Forelimb muscle (tissue), 1 donor: ENCODE data around the gene TXNDC5. TPM values are rescaled to one million over a fixed set of nuclear protein-coding genes. Genes with fewer than 3 reads are reported as not detected.
"Not testable (repeated sequence)": the region's sequence is repeated elsewhere in the genome, so short reads cannot be mapped to it uniquely, and the experiment has no call there.

ENCODE experiments used
- DNase-seq: peaks from one replicate; pipeline ENCODE4 v3.0.0-alpha.2; 2013; ENCODE audit warnings: low read depth
- polyA plus RNA-seq: library from polyadenylated mRNA; unstranded; fragments of 120-200 nt; gene quantifications from one replicate; pipeline ENCODE4 v1.2.1, GENCODE V29; 2013; ENCODE audit not compliant: insufficient read length

The TXNDC5 gene
- polyA plus RNA-seq, 1 donor, result 90.0 TPM

DNA sequence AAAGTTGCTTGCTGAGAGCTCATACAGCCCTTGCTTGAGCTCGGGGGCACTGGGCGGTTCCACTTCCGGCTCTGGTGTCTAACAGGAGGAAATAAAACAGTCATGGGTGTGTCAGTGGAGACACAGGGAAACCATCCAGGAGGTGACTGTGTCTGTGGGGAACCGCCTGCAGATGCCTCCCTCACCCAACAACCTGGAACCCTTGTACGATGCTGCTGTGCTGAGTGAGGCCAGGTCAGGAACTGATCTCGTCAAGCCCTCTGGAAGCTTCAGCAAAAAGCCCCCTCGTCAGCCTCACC is 15.5 kb downstream of the TXNDC5 start:
- no peak for DNase-seq

DNA sequence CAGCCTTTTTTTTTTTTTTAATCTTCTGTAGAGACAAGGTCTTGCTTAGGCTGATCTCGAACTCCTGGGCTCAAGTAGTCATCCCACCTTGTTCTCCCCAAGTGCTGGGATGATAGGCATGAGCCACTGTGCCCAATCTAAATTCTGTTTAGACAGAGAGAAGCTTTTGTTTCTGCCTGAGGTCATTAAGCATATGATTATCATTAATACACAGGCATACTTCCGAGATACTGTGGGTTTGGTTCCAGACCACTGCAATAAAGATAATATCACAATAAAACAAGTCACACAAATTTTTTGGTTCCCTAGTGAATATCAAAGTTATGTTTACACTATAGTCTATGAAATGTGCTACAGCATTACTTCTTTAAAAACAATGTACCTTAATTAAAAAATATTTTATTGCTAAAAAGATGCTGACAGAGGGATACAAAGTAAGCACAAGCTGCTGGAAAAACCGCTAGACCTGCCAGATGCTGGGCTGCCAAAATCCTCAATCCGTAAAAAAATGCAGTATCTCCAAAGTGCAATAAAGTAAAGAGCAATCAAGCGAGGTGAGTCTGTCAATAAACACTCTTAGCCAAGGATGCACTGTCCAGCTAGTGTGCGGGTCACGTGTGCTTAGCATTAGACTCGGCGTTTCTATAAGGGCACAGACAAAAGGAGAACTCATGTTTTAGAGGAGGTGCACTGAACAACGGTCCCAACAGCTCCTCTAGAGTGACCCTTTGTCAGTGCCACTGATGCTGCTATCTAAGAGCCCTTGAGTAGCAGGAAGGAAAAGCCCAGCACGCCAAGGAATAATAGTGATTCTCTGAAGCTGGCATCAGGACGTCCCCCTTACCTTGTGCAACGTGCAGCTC is 16.1 kb downstream of the TXNDC5 start:
- no peak for DNase-seq

DNA sequence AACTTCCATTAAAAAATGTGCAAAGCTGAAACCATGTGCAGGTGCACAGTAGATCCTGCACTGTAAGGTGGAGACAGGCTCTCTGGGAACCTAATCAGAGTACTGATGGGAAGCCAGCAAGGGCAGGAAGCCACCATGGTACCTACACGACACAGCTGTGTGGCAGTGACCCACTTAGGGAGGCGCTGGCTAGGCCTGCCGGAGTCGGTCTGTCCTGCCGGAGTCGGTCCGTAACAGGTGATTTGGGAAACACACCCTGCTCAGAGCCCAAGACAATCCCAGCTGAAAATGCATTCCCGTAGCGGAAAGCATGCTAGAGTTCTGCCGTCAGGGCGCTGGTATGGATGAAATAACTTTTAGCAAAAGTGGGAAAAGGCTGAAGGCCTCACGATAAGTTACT is 17.2 kb downstream of the TXNDC5 start:
- no peak for DNase-seq

DNA sequence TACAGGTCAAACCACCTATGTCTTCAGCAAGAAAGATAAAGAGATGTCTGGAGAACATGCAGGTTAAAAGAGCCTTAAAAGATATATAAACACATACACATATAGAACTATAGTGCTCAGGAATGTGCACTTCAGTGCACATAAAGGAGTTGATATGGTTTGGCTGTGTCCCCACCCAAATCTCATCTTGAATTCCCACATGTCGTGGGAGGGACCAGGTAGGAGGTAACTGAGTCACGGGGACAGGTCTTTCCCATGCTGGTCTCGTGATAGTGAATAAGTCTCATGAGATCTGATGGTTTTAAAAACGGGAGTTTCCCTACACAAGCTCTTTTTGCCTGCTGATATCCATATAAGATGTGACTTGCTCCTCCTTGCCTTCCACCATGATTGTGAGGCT is 18.2 kb downstream of the TXNDC5 start:
- DNase-seq, result not testable (repeated sequence)

DNA sequence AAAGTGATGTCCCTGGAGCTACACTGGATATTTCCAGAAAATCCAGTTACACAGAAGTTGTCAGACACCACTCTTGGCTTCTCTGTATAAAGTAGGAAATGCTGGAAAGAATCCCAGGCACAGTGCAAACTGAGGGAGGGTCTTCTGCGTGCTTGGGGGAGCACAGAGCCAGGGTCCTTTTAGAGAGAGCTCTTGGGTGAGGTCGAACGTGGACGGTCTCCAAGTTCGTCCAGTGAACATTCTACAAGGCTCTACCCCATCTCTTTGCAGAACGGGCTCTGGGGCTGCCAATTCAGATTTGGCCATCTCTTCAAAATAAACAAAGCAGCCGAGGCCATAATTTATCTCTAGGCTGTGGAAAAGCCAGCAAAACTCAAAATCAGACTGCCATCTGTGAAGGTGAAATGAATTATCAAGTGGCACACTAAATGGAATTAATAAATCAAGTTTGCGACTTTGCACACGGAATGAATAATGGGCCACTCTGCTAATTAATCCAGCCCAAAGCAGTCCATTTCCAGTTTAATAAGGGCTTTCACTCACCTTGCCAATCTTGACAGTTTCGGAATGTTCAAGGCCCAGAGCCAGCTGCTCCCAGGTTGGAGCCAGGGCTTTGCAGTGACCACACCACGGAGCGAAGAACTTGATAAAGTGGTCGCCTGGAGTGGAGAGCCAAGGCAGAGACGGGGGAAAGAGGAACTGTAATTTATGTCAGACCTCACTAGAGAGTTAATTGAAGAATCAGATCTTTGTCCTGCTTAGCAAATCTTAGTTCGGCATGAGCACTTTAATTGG is 19.3 kb downstream of the TXNDC5 start:
- DNase-seq, result no peak

DNA sequence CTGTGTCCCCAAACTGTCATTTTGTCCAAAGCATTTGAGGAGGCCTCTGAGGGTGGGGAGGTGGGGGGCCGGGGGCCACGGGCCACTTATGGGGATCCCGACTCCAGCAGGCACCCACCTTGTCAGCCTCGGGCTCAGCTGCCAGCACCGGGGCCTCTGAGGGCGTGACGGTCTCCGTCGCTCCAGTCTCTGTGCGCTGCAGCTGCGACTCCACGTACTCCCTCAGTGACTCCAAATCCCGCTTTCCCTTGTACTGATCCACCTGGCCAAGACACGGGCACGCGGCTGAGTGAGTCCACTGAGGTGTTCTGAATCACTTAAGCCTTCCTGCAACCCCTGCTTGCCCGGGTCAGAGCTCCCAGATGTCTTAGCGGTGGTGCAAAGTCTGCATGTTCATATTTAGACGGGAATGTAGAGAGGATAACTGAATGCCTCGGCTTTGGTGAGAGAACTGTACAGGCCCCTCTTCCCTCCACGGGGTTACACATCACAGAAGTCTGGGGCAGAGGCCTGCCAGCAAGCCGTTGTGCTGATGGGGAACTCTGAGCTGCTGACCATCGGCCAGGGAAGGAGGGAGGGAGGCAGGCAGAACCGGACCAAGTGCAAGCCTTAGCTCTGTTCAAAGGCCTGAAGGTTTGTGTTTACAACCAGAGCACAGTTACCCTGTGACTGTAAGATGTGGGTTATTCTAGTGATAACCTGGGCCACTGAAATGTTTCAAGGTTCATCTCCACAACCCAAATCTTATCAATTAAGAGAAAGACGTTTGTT is 21.8 kb downstream of the TXNDC5 start:
- DNase-seq, result no peak

DNA sequence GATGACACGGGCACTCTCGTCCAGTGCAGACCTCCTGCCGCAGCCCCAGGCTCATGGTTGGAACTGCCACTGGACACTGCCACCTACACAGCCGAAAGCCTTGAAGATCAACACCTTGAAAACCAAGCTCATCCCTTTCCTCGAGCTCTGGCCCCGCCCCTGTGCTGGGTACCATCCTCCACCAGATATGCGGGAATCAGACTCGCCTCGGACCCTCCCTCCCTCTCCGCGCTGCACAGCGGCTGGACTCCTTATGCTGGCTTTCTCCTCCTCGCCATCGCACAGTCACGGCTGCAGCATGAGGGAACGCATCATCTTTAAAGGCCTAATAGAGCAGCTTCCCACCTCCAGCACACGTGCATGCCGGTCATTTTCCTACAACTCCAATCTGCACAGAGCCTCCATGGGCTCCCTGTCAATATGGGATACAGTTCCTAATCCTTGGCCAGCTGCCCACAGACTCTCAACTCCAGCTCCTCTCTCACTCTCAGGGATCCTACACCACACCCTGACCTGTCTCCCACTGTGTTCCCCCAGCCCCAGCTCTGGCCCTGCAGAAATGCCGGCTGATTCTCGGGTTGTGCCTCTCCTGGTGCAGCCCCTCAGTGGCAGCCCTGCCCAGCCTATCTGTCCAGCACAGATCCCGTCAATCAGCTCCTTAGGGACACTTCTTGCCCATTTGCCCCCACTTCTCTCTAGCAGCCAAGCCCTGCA is 23.2 kb downstream of the TXNDC5 start:
- no peak for DNase-seq

DNA sequence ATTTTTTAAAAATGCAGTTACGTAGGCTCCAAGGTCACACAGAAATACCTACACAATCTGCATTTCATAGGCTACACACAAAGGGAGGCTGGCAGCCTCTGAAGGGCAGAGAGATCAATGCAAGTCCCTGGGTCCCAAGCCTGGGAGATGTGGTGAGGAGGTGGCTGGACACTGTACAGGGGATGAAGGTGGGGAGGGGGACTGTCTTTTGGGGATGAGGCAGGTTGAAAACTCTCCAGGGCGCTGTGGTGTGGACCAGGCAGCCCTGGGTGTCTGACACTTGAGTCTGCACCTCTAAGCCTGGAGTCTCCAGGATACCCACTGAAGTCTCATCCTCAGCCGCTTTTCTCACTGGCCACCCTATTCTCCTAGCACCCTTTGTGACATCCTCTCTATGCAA is 24.5 kb downstream of the TXNDC5 start:
- no peak for DNase-seq

DNA sequence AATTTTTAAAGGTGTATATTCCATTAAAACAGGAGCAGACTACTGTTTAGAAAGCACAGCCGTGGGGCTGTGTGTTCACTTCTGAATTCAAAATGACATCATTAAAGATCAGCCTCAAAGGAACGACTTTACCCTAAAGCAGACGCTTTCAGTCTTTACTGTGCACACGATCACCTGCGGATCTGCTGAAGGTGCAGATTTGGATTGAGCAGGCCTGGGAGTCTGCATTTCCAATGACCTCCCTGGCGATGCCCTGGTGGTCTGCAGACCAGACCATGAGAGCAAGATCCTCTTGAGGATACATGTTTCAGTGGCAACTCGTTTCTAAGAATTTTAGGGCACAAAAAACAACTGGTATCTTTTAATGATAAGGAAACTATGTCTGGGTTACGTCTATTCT is 27.2 kb downstream of the TXNDC5 start:
- no peak for DNase-seq

DNA sequence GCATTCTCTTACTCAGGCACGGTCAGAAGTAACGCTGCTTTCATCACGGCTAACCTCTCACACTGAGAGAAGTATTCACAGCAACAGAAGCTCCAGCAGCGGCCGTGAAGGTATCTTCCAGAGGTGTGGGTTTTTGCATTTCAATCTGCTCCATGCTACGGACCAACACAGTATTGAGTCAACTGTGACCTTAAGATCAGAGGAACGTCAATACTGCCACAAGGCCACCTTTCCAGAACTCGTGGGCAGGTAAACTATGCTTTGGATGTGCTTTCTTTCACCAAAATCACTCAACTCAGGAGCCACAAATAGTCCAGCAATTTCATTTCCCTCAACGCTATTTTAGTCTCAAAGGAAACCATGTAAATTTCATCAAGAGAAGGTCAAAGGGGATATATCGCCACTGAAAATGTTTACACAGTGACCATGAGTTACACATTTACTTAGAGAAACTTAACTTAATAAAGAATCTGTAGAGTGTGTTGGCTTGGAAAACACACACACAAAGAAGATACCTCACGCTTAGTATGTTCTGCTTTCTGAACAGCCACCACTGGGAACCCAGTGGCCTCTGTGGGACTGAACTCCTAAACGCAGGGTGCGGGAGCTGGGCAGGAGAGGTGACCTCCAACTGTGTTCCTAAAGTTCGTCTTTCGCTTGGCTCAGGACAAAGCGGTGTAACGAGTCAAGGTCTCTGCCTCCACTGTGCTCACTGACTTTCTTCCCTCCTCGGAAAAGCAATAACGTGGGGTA is 27.9 kb downstream of the TXNDC5 start:
- DNase-seq, result no peak

DNA sequence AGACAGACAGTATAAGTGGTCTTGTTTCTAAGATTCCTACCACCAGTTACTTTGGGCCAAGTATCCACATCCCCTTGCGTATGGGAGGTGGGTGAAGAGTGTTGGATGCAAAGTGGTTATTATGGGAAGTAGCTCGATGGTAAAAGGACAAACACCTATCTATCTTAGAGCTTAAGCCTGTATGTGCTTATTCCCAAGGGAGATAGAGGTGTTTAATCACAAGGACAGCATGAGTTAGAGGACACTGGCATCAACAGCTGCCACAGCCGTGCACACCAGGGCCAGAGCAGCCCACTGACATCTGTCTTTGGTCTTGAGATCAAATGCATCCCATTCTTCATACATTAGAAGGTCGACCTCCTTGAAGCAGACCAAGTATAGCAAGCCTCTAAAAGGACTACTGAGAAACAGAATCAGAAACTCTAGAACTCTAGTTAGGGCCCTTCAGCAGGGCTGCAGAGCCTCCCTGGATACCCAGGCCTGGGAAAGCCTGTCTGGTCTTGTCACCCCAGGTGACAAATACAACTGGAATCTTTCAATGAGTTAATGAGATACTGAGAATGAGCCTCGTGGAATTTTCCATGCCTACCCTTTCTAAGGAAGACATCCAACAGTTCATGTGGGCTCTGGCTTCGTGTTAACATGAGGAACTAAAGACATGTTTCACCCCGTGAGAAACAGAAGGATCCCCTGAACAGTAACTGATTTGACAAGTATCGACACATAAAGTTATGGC is 28.7 kb downstream of the TXNDC5 start:
- DNase-seq, result no peak

DNA sequence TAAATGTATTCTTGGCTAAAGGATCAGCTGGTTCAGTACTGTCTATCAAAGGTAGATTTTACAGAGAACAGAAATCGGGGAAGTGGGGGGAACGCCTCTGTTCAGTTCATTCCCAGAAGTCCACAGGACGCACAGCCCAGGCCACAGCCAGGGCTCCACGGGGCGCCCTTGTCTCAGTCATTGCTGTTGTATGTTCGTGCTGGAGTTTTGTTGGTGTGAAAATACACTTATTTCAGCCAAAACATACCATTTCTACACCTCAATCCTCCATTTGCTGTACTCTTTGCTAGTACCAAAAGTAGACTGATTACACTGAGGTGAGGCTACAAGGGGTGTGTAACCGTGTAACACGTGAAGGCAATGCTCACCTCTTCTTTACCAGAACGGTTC is 29.9 kb downstream of the TXNDC5 start:
- DNase-seq, result no peak

DNA sequence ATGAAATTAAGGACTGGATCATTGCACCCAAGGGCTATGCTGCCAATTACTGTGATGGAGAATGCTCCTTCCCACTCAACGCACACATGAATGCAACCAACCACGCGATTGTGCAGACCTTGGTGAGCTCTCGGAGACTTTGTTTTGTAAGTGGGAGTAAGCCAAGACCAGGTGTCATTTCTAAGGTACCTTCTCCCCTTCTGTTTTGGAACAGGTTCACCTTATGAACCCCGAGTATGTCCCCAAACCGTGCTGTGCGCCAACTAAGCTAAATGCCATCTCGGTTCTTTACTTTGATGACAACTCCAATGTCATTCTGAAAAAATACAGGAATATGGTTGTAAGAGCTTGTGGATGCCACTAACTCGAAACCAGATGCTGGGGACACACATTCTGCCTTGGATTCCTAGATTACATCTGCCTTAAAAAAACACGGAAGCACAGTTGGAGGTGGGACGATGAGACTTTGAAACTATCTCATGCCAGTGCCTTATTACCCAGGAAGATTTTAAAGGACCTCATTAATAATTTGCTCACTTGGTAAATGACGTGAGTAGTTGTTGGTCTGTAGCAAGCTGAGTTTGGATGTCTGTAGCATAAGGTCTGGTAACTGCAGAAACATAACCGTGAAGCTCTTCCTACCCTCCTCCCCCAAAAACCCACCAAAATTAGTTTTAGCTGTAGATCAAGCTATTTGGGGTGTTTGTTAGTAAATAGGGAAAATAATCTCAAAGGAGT is 30.4 kb downstream of the TXNDC5 start:
- DNase-seq, result no peak

DNA sequence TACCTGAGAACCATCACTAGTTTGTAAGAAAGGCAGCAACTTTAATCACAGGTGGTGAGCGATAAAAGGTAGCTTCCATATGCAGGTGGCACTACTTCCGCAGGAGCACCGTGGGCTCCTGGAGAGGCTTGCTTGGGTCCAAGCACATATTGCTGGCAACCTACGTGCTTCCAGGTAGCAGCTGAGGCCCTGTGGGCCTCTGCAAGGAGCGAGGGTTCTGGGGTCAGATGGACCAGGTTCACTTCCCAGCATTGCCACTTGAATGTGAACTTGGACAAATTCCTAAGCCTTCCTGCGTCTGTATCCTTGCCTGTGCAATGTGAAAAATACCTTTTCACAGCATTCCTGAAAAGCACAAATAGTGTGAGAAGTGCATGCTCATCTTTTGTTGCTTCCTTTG is 31.0 kb downstream of the TXNDC5 start:
- no peak for DNase-seq

DNA sequence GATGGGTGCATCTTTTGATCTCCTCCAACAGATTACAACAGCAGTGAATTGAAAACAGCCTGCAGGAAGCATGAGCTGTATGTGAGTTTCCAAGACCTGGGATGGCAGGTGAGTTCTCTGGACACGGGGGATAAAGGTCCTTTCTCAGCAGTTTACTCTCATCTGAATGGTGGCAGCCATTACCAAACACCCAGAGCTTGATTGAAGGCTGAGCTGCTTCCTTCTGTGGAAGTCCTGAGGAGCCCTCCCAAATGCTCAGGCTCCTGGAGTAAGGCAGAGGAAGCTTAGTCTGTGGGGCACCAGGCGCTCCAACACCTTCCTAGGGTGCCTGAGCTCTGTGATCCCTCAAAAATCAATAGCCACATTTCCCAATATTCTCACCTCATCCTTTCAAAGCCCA is 31.5 kb downstream of the TXNDC5 start:
- no peak for DNase-seq

DNA sequence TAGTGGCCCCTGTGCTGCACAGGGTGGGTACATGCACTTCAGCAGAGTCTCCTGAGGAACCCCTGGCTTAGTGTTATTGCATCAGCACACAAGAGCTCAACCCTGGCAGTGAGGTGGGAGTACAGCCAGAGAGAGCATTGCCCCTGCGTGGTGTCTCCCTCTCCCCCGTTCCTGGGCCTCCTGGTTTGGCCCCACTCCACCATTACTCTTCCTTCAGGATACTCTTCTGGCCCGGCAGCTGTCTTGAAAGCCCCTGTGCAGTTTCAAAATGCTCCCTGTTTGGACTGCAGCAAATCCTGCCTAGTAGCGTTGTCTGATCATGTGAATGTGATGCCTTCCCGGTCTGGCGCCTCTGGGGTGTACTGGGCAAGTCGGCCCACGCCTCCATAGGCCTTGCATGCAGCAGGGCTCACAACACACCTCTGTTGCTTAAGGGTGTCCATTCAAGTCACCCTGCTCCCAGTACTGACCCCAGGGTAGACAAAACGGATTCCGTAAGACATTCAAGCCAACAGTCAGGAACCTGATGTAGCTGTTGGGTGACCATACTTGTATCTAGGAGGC is 32.1 kb downstream of the TXNDC5 start:
- no peak for DNase-seq

DNA sequence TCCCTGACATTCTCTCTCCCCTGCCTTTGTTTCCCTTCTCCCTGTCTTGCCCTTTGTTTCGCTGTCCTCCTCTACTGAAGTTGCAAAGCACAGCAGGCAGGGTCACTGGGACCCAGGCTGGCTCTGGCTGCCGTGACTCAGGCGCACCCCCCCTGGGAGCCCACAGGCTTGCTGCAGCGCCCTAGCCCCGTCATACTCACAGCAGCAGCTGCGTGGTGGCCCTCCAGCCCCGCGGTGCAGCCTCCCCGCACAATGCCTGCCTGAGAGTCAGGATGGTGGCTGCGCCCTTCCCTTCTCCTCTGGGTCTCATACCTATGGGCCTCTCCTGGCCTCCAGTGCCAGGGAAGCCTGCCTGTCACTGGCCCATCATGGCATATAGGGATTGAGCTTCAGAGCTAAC is 41.7 kb downstream of the TXNDC5 start:
- DNase-seq, result no peak

DNA sequence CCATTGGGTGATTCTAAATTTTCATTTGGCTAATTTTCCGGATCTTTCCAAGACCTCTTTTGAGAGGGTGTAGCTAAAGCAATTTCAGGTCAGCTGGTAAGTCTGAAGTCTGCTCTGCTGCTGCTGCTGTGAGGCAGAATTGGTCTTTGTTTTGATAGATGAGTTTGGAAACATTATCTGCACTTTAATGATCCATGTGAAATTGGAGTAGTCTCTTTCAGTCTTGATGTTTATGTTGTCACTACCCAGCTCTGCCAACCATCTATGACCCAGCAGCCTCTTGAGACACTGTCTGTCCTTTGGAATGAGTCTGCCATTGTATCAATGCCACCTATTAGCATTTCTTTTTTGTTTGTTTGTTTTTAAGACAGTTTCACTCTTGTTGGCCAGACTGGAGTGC is 44.1 kb downstream of the TXNDC5 start:
- no peak for DNase-seq

DNA sequence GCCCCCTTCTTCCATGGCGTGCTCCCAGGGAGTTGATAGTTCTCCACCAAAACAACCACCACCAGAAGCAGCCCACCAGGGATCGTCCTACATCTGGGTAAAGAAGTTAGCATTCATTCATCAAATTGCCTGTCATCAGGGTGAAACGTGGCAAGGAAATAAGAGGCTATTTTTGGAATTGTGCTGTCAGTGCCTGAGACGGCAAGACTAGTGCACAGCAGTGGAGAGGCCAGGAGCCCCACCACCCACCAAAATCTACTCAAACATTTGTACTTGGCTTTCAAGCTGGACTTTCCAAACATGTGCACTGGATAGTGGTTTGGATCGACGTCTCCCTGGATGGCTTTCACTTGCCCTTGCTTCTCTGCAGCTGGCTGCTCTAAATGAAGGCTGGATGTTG is 44.8 kb downstream of the TXNDC5 start:
- DNase-seq, result no peak
